NCI-H524 (cell line): ENCODE measurements around the gene COL28A1.
"Not testable (repeated sequence)": the region's sequence is repeated elsewhere in the genome, so short reads cannot be mapped to it uniquely, and the experiment has no call there.

Experiments used
- DNase-seq, 2 experiments: peaks; one replicate each; lab custom pipeline; 2025; lab: John Stamatoyannopoulos, UW

The COL28A1 gene

DNA sequence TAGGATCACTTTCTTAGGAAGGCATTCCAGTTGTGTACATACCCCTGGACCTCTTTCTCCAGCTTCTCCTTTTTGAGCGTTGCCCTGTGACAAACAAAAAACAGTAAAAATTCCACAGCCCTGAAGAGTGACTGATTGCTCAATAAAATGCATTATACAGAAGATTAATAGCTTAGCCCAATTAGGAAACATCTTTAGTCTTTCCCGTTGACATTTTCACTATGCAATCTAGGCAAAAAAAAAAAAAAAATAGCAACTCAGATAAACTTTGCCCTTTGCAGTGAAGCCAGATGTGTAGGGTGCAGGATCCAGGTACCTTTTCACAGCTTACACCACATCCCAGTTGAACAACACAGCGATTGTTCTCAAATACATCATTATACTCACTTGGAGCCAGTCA, 17.9 kb downstream of the COL28A1 start:
- no peak for DNase-seq

DNA sequence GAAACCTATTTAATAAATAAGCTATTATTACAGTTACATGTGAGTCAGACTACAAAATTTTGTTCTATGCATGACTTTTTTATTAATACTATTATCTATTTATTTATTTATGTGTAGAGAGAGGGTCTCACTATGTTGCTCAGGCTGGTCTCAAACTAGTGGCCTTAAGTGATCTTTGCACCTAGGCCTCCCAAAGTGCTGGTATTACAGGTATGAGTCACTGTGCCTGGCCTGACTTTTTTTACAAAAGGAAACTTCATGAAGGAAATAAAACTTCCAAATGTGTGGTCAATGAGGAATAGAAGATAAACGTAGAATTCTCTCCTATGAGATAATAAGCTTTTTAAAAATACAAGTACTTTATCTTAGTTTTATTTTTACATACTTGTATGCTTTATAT, 19.0 kb downstream of the COL28A1 start:
- DNase-seq, result no peak

DNA sequence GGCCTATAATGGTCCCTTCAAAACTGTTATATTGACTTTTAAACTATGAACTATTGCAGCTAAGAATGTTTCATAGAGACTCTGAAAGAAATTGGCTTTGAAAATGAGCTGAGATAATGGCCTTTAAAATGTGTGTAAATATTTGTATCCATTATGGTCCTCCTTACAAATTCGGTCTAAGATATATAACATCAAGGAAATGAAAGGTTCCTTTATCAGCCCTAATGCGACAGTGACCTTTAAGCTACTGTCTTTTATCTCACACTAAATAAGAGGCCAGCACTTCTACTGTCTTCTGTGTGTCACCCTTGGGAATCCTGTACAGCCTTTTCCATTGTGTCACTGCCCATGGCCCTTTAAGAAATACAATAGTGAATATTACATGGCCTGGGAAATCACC, 19.5 kb downstream of the COL28A1 start:
- DNase-seq, result no peak

DNA sequence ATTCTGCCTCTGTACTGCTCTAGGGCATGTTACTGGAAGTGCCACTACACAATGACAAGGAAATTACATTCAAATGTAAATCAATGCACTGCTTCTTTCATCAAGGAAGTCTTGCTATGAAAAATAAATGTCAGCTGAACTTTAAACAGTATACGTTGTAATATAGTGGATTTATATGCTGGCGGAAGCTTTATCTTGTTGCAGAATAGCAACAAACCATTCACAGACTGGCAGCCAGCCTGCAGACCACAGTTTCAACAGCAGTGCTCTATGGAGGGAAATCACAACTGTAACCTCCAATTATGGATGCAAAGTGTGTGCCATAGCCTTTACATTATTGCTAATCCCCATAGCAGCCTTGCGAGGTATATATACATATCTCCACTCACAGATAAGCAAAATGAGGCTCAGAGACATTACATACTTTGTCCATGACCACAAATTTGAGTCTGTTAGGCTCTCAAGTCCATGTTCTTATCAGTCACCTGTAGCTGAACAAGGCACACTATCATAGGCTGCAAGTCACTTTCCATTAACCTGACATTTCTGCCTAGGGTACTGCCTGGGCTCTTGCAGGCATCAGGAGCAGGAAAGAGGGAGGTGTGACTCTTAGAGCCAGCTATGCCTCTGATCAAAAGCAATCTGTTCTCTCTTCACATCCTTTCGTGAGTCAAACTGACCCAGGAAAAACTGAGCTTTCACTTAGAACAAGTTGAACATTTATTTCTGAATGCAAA, 22.6 kb downstream of the COL28A1 start:
- DNase-seq, result no peak

DNA sequence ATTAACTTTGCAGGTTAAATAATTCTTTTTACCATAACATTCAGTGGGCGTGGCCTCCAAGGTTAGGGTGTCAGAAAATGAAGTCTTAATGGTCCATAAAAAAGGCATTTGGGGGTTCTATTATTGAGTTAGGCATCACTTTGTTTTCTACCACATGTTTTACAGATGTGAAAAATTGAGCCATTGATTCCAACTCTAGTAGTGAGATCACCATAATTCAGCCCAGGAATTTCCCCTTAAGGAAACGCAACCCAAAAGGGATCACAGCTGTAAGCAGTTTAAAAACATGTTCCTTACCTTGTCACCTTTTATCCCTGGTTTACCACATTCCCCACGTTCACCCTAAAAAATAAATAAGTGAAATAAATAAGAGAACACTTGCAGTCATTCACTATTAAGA, 24.9 kb downstream of the COL28A1 start:
- DNase-seq, result no peak

DNA sequence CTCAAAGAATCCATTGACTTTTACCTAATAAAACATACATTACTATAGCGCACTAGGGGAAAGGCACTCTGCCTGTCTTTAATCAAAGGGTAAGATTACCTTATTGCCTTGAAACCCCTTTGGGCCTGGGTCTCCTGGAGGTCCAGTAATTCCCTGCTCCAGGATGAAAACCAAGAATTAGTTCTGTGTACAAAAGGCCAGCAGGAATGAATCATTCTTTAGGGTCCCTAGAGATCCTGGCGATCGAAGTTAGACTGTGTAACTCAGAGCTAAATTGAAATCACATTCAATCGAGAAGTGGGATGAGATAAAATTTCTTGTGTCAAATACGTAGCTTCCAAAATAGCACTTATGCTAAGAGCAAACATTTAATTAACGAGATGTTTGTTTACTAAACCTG, 29.8 kb downstream of the COL28A1 start:
- DNase-seq, result no peak

DNA sequence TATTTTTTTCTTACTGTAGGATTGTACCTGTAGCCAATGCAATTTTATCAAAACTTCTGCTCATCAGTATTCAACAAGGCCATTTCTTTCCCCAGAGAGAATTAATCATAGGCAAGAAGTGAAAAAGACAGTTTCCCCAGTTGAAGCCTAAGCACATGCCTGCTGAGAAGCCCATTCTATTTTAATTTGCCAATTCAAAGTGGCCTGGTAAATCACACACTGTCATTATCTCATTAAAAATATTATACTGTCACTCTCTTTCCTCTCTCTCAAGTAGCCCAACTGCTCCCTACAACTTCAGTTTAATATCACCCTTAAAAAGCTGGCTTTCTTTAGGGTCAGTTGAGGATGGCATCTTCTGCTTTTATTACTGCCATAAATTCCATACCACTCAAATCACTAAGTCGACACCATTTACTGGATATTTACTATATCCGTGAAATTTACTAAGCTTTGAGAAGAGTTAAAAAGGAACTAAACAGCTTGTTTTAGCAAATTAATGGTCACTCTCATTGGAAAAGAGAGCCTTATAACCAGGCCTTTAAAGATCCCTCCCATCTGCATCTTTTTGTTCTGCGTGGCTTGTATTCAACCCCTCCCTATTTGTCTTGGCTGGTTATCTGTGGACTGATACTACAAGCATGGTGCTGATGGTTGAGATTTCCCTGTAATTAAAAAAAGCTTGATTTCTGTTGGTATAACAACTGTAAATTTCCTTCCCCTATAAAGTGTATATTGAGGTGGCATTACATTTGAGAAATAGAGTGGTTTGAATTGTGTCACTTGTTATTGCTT, 30.6 kb downstream of the COL28A1 start:
- no peak for DNase-seq

DNA sequence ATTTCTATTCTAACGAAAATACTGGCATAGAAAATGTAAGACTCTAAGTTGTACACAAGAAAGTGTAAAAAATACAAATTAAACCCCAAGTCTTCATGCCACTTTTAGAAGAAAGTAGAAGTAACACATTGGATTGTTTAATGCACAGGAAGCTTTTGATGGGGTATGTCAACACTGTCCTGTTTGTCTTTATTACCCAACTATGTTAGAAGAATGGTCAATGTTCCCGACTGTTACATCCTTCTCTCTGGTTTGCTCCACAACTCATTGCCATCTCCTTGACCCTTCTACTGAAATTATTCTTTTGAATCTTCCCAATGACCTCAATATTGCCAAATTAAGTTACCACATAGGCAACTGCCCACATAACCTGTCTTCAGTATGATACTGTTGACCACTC, 35.8 kb downstream of the COL28A1 start:
- DNase-seq, result no peak

DNA sequence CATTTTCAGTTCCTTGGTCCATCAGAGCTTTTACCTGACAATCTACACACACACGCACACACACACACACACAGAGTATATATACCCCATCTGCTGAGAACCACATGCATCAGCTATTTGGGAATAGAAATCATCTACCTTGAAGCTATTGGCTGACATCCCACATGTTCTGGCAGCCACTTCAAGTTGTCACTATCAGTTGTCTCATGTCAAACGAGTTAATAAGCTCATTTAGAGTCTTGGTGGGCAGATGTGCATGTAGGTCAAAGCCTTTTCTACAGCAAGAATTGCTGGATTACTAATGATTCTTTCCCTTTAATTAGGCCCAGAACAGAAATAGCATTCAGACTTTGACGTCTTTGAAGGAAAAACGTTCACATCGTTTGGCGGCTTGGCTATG, 36.8 kb downstream of the COL28A1 start:
- DNase-seq, result peak; percentile 60 to 89

DNA sequence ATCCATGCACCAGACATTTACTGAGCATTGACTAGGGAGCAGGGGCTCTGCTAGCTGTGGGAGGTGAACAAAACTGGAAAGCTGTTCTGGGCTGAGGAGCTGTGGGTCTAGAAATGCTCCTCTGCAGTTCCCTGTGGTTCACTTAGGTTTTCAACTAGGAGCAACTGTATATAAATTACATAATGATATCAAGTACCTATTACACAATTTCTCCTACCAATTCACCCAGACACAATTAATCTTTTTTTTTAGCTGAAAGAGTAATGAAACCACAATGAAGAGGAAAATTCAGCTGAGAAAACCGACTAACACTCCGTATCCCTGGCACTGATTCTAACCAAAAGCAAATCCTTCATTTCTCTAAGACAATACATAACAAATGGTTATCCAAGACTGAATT, 39.4 kb downstream of the COL28A1 start:
- no peak for DNase-seq

DNA sequence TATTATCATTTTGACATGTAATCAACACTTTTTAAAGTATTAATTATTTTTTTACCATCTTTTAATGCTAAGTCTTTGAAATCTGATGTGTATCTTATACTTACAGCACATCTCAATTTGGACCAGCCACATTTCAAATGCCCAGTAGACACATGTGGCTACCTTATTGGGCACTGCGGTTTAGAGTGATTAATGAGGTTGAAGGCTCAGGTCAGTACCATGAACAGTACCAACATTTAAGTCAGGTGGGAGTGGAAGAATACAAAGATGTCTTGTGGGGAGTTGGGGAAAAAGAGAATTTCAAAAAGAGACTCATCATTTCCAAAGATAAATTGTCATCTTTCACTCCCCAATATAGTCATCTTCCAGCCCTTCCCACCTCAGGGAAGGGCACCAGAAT, 40.5 kb downstream of the COL28A1 start:
- DNase-seq, result no peak

DNA sequence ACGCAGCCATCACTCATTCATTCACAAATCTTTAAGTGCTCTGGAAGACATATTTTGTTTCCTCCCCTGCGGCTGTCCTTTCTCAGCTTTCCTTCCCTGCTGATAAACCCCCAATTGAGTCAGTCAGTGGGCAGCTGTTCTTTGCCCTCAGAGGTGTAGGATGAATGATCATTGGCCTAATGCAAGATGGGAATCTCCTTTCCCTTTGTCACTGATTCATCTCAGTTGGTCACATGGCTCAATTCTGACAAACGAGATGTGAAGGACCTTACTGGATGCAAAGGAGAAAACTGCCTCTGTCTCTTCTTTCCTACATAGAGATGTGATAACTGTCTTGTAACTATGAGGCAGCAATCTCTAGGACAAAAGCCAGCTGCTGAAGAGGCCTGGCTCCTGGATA, 44.6 kb downstream of the COL28A1 start:
- no peak for DNase-seq

DNA sequence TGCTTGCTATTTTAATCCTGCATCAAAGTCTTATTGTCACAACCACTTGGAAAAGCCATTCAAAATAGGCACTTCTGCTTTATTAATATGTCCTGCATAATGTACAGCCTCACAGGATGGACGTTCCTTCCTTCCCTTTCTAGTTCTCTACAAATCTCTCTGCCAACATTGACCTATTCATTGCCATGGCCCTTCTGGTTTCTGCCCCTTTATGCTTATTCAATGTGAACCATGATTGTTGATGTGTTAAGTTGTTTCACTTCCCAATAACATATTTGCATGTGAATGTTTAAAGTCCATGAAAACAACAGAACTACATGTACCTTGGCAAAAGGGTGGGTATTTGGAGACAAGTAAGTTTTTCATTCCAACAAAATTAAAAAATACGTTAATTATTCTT, 45.7 kb downstream of the COL28A1 start:
- DNase-seq, result no peak

DNA sequence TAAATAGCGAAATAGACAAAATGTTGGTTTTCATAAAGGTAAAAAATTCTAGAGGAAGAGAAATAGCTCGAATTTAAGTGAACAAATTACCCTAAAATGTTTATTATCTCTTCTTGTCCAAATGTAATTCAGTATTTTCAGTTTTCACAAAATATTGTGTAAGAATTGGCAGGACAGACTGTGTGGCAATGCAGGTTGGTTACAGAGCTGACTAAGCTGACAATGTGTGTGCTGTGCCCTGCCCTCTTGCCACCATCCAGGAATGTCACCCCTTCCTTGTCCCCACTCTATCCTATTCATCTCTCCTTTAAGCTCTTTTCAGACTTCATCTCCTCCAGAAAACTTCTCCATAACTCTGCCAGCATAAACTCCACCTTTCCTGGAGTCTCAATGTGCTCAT, 46.1 kb downstream of the COL28A1 start:
- no peak for DNase-seq

DNA sequence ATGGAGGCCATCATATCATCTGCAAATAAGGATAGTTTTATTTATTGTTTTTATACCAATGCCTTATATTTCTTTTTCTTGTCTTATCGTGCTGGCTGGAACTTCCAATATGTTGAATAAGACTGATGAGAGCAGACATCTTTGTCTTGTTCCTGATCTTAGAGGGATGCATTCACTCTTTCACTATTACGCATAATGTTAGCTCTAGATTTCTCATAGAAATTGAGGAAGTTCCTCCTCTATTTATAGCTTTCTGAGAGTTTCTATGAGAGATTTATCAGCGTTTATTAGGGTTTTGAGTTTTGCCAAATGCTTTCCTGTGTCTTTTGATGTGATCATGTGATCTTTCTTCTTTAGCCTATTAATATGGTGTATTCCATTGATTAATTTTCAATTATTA, 49.3 kb downstream of the COL28A1 start:
- DNase-seq, result no peak

DNA sequence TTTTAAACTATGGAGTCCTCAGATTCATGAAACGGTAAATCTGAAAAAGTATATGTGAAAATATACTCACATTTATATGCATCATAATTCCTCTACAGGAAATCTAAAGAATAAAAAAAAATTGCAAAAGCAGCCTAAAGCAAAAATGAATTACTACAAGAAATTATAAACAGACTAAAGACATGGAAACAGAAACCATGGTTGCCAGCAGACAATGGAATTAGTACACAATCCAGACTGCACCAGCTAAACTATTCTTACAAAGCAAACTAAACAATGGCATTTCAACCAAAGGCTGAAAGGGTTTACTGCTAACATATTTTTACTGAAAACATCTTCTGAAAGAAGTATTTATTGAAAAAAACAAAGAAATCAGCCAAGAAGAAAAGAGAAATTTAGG, 51.6 kb downstream of the COL28A1 start:
- no peak for DNase-seq

DNA sequence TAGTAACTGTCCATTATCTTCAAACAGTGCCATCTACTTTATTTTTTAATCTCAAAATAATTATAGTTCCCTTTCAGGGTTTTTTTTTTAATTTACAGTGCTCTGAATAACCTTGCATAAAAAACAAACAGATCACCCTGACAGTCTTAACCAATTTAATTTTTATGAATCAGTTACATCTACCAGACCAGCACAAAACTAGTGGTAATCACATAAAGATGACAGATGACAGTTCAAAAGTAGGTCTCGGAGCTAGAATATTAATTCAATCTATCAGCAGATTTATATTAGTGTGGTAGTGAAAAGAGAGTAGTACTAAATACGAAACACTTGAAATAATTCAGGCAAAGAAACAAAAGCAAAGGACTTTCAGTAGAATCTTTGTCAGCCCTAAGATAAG, 53.9 kb downstream of the COL28A1 start:
- no peak for DNase-seq

DNA sequence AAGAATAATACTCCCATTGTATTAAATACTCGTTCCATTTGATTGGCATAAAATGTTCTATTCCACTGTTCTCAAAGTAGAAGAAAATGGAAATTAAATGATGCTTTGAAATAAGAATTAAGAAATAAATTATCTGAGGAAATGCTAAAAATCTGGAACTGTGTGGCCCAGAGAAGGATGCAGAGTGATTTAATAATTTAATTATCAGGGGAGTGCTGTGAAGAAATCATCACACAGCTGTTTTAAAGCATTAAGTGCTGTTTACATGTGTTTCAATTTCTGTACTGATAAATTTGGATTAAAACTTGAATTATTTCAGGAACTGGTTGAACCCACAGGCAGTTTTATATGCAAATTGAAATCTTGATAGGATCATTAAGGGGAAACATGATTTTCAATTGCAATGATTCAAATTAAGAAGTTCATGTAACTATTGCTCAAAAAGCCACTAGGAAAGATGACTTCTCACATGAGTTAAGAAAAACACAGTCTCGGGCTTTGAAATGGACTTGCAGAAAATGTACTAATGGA, 56.3 kb downstream of the COL28A1 start:
- no peak for DNase-seq

DNA sequence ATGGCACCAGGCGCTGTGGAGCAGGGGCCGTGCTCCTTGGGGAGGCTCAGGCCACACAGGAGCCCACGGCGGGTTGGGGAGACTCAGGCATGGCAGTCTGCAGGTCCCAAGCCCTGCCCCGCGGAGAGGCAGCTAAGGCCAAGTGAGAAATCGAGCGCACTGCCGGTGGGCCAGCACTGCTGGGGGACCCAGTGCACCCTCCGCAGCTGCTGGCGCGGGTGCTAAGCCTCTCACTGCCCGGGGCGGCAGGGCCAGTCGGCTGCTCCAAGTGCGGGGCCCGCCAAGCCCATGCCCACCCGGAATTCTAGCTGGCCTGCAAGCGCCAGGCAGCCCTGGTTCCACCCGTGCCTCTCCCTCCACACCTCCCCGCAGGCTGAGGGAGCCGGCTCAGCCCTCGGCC, 57.1 kb downstream of the COL28A1 start:
- no peak for DNase-seq

DNA sequence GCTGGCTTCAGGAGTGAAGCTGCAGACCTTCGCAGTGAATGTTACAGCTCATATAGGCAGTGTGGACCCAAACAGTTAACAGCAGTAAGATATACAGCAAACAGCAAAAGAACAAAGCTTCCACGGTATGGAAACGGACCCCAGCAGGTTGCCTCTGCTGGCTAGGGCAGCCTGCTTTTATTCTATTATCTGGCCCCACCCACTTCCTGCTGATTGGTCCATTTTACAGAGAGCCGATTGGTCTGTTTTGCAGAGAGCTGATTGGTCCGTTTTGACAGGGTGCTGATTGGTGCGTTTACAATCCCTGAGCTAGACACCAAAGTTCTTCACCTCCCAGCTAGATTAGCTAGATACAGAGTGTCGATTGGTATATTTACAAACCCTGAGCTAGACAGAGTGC, 58.0 kb downstream of the COL28A1 start:
- not testable (repeated sequence) for DNase-seq

DNA sequence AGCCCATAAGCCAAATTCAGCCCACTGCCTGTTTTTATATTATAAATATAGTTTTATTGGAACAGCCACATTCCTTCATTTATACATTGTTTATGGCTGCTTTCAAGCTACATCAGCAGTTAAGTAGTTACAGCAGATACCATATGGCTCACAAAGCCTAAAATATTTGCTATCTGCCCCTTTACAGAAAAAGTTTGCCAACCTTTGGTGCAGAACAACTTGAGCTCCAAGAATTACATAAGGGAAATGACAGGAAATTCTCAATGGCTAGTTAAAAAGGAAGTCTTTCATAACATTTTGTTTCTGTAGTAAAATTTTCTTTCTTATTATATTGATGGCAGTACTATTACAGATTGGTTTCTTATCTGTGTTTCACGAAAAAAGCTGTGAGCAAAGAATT, 59.3 kb downstream of the COL28A1 start:
- no peak for DNase-seq

DNA sequence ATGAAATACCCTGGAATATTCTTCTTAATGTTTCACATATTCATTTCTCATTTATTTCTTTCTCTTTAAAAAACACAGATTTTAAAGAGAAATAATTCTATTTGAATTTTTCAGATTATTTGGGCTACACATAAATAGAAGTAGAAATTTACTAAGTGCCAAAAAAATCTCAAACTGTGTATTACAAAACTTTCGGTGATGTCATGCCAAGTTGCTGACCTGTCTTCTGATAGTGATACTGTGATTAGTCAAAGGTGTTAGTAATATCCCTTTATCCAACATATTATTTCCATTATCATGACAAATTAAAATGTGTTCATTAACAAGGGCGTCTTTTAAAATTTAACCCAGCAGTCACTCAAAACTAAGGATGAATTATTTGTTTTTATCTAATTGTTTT, 60.1 kb downstream of the COL28A1 start:
- no peak for DNase-seq

DNA sequence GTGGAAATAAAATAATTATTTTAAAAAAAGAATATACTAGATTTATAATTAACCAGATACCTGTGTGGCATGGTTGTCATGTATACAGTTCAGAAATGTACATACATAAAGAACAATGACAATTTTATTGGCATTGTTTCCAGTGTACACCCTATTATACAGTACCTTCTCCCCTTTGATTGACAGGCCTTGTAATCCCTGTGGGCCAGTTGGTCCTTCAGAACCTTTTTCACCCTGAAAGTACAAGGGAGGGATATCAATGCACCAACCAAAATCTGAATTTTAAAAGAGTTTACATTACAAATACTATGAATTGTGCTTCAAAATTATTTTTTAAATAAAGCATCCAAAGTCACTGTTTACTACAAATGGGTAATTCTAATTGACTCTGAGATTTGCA, 61.2 kb downstream of the COL28A1 start:
- DNase-seq, result no peak
